GM12801 (cell line): ENCODE data around the gene TSPAN15.

Experiments used
- TF ChIP-seq, protein P1 (sequence below): IDR thresholded peaks from one replicate; pipeline ENCODE4 v1.5.1; 2011; ENCODE audit warnings: control low read depth; ENCODE audit not compliant: insufficient read length; ENCODE audit errors: extremely low read depth

The TSPAN15 gene

DNA sequence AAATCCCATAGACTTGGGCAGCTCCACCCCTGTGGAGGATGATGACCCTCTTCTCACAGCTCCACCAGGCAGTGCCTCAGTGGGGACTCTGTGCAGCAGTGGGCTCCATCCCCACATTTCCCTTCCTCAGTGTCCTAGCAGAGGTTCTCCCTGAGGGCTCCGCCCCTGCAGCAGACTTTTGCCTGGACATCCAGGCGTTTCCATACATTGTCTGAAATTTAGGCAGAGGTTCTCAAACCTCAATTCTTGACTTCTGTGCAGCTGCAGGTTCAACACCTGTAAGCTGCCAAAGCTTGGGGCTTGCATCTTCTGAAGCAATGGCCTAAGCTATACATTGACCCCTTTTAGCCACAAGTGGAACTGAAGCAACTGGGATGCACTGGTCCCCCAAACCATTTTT, 90.2 kb downstream of the TSPAN15 start:
- TF ChIP-seq, protein P1, sequence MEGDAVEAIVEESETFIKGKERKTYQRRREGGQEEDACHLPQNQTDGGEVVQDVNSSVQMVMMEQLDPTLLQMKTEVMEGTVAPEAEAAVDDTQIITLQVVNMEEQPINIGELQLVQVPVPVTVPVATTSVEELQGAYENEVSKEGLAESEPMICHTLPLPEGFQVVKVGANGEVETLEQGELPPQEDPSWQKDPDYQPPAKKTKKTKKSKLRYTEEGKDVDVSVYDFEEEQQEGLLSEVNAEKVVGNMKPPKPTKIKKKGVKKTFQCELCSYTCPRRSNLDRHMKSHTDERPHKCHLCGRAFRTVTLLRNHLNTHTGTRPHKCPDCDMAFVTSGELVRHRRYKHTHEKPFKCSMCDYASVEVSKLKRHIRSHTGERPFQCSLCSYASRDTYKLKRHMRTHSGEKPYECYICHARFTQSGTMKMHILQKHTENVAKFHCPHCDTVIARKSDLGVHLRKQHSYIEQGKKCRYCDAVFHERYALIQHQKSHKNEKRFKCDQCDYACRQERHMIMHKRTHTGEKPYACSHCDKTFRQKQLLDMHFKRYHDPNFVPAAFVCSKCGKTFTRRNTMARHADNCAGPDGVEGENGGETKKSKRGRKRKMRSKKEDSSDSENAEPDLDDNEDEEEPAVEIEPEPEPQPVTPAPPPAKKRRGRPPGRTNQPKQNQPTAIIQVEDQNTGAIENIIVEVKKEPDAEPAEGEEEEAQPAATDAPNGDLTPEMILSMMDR, result no peak

DNA sequence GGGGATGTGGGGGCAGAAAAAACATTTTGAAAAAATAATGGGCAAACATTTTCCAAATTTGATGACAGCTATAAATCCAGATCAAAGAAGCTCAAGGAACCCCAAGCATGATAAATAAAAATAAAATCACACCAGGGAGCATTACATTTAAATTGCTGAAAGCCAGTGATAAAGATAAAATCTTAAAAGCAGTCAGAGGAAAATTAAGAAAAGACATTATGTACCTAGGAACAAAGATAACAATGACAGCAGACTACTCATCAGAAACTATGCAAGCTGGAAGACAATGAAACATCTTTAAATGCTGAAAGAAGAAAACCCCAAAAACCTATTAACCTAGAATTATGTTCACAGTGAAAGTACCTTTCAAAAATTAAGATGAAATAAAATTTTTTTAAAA, 98.7 kb downstream of the TSPAN15 start:
- TF ChIP-seq, protein P1, result no peak

DNA sequence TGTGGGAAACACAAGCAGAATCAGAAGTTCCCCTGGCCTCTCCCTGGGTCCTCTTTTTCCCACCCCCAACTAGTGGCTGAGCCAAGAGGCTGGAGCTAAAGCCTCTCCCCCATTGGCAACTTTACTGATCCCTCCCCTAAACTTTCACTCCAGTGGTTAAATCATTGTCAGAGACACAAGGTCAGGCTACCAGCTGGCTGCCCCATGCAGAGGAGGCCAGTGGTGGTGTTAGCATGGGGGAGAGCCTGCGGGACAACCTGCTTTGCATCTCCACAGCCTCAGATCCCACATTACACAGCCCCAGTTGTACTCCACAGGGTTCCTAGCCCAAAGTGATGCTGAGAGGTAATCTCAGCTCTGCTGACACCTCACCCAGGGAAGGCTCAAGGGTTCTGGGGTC, 101.0 kb downstream of the TSPAN15 start:
- TF ChIP-seq, protein P1, result no peak

DNA sequence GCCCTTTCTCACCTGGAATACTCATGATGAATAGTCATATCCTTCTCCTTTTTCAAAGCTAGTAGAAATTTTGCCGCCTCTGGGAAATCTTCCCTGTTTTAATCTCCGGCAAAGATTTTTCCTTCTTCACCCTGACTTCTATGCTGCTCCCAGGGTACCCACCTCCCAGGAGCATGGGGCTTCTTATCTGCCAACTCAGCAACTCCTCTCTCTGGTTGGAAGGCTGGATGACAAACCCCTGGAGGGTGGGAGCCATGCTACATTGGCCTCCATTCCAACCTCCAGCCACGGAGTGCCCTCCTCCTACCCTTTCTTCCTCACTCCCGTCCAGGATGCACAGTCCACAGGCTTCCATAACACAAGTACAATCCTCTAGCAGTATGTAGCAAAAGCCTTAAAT, 102.1 kb downstream of the TSPAN15 start:
- TF ChIP-seq, protein P1, result no peak

DNA sequence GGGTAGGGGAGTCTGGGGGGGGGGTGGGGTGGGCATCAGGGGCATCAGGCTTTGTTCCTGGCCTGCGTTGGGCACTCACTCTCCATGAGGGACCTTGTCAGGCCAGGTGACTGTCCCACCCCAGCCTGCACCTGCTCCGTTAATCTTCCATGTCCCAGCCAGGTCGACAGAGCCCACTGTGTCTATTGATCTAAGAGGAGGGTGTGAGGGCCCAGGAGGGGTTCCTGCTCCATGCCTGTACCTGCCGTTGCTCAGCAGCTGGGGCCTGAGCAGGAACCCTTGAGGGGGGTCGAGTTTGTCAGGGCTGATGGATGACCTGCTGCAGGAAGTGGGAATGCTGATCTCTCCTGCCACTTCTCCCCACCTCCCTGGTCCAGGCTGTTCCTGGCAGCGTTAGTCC, 103.3 kb downstream of the TSPAN15 start:
- TF ChIP-seq, protein P1, result no peak
